Breast epithelium (tissue), 4 donors: ENCODE data around the gene MLLT6. TPM values are rescaled to one million over a fixed set of nuclear protein-coding genes. Genes with fewer than 3 reads are reported as not detected.
A peak's percentile ranks its signal among the peaks of the same experiment; 100 is the strongest.

ENCODE experiments used
- DNase-seq, 2 donors: peaks; one replicate each; pipeline ENCODE4 v3.0.0-alpha.2; 2019; ENCODE audit warnings: low spot score in 2 of 2
- H3K27ac ChIP-seq, 2 donors: fragments of 200-600 bp; sonication (generic) in 1 of 2; one replicate each; pipeline ENCODE4 v1.5.1; 2016 to 2019; ENCODE audit warnings: mild to moderate bottlenecking in 1 of 2
- H3K27me3 ChIP-seq, 2 donors: fragments of 200-600 bp; sonication (generic) in 1 of 2; one replicate each; pipeline versions ENCODE4 v1.5.1 to v1.6.0; 2017 to 2019; ENCODE audit warnings: control low read depth in 1 of 2, mild to moderate bottlenecking in 1 of 2
- H3K36me3 ChIP-seq: fragments of 200-600 bp; one replicate; pipeline ENCODE4 v1.5.1; 2019
- H3K4me1 ChIP-seq, 2 donors: fragments of 200-600 bp; sonication (generic); one replicate each; pipeline ENCODE4 v1.5.1; 2016 to 2019; ENCODE audit warnings: control low read depth in 1 of 2
- H3K4me3 ChIP-seq, 3 donors: fragments of 200-600 bp; sonication (generic); 1 replicate in 2 of 3; 2 replicates in 1 of 3; pipeline ENCODE4 v1.5.1; 2016 to 2019; ENCODE audit warnings: mild to moderate bottlenecking in 3 of 3, moderate library complexity in 2 of 3
- H3K9me3 ChIP-seq, 2 donors: fragments of 200-600 bp; sonication (generic) in 1 of 2; one replicate each; pipeline ENCODE4 v1.5.1; 2016 to 2019; ENCODE audit warnings: control low read depth in 1 of 2
- POLR2A ChIP-seq: fragments of 450-650 bp; IDR thresholded peaks from one replicate; pipeline ENCODE4 v1.6.1; 2016; ENCODE audit warnings: antibody characterized with exemption, mild to moderate bottlenecking, moderate library complexity
- POLR2AphosphoS5 ChIP-seq, 3 donors: sonication (generic); formaldehyde crosslinking; IDR thresholded peaks; one replicate each; pipeline ENCODE4 v1.6.1; 2017; ENCODE audit warnings: antibody characterized with exemption in 3 of 3
- intact Hi-C: fragments of 100-400 bp; cut with DNase I; formaldehyde crosslinking; loops from one replicate; pipeline ENCODE4 v1.15.1; 2023; ENCODE audit warnings: low total_unique reads
- total RNA-seq, 3 donors: library from RNA; depleted of rRNA; stranded (reverse); fragments of >200 nt; gene quantifications; one replicate each; pipeline ENCODE4 v1.1.0, GENCODE V29; 2016
- TF ChIP-seq, protein P1 (sequence below), 3 donors: fragments of 450-650 bp; IDR thresholded peaks; one replicate each; pipeline ENCODE4 v1.5.1; 2016 to 2017; ENCODE audit warnings: antibody characterized with exemption in 3 of 3, mild to moderate bottlenecking in 3 of 3, moderate library complexity in 3 of 3

Gene MLLT6
- total RNA-seq, 3 donors from 2014 or later = 41.9 to 101 (median 90.5) TPM

DNA sequence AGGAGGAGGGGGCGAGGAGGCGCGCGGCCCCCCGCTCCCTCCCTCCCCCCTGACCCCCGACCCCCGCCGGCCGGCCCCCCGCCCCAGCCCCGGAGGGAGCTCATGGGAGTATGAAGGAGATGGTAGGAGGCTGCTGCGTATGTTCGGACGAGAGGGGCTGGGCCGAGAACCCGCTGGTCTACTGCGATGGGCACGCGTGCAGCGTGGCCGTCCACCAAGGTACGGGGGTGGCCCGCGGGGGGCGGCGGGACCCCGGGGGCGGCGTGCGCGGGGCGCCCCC, 390 bp downstream of the MLLT6 start:
- intact Hi-C loops = no loop called here
- no peaks in the 10 kb centered on the region for H3K27me3 ChIP-seq
- TF ChIP-seq, protein P1, sequence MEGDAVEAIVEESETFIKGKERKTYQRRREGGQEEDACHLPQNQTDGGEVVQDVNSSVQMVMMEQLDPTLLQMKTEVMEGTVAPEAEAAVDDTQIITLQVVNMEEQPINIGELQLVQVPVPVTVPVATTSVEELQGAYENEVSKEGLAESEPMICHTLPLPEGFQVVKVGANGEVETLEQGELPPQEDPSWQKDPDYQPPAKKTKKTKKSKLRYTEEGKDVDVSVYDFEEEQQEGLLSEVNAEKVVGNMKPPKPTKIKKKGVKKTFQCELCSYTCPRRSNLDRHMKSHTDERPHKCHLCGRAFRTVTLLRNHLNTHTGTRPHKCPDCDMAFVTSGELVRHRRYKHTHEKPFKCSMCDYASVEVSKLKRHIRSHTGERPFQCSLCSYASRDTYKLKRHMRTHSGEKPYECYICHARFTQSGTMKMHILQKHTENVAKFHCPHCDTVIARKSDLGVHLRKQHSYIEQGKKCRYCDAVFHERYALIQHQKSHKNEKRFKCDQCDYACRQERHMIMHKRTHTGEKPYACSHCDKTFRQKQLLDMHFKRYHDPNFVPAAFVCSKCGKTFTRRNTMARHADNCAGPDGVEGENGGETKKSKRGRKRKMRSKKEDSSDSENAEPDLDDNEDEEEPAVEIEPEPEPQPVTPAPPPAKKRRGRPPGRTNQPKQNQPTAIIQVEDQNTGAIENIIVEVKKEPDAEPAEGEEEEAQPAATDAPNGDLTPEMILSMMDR (IDR thresholded peaks at IDR 0.05) = no peak
- TF ChIP-seq POLR2AphosphoS5 (IDR thresholded peaks at IDR 0.05) = no peak
- TF ChIP-seq POLR2A = no peak
- H3K36me3 ChIP-seq = peaks cover 4% of the 10 kb centered on the region
- peaks cover 3 to 4% of the 10 kb centered on the region in 2 donors for H3K4me1 ChIP-seq
- peak overlapping the region; percentile 81 to 98 (median 92) for H3K4me3 ChIP-seq
- peak overlapping the region; percentile 96 to 98 for H3K27ac ChIP-seq
- no peak for DNase-seq
- H3K9me3 ChIP-seq = no peaks in the 10 kb centered on the region

GRCh38 chr17:38705803-38706504, 881 bp downstream of the MLLT6 start:
- peaks cover 4% of the 10 kb centered on the region for H3K36me3 ChIP-seq
- H3K9me3 ChIP-seq = no peaks in the 10 kb centered on the region
- peak in 1 of 2 donors; percentile 45 for DNase-seq
- peak overlapping the region; percentile 96 to 98 for H3K27ac ChIP-seq
- intact Hi-C loops = no loop called here
- H3K4me3 ChIP-seq = peak overlapping the region; percentile 81 to 98 (median 92)
- no peaks in the 10 kb centered on the region for H3K27me3 ChIP-seq
- TF ChIP-seq, protein P1 (IDR thresholded peaks at IDR 0.05) = no peak
- TF ChIP-seq POLR2AphosphoS5 (IDR thresholded peaks at IDR 0.05) = peak in 2 of 3 donors; percentile 35 to 47
- TF ChIP-seq POLR2A = no peak
- peaks cover 3 to 4% of the 10 kb centered on the region in 2 donors for H3K4me1 ChIP-seq

GRCh38 chr17:38706505-38707216, 1.6 kb downstream of the MLLT6 start:
- peaks cover under 1 to 3% of the 10 kb centered on the region in 2 donors for H3K4me1 ChIP-seq
- peak overlapping the region; percentile 96 to 98 for H3K27ac ChIP-seq
- no peak for DNase-seq
- H3K4me3 ChIP-seq = peak overlapping the region; percentile 81 to 98 (median 92)
- H3K27me3 ChIP-seq = no peaks in the 10 kb centered on the region
- intact Hi-C loops = no loop called here
- no peak for TF ChIP-seq POLR2AphosphoS5 (IDR thresholded peaks at IDR 0.05)
- no peak for TF ChIP-seq POLR2A
- TF ChIP-seq, protein P1 (IDR thresholded peaks at IDR 0.05) = no peak
- peaks cover 4% of the 10 kb centered on the region for H3K36me3 ChIP-seq
- no peaks in the 10 kb centered on the region for H3K9me3 ChIP-seq

DNA sequence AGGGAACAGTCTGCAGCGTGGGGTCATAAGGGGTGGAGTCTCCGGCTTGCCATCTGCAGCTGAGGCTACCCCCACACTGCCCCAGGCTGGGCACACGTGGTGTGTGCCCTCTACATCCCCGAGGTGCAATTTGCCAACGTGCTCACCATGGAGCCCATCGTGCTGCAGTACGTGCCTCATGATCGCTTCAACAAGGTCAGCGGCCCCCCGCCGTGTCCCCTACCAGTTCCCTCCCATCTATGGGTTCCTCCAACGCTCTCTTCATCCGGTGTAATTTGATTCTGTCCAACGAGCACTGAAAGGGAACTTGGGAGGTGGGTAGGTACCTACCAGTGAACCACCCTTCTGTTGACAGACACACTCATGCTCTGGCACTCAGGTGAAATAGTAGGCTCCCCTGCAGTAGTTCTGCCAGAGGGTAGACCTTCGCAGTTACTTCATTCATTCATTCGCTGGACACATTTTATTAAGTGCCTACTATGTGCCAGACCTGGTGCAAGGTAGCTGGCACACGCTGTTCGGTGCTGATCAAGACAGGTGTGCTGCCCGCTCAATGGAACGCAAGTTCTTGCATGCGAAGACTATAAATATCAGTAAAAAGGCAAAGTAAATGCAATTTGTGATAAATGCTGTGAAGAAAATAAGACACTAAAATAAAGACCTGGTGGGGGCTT, 2.7 kb downstream of the MLLT6 start:
- Histone ChIP-seq H3K4me1 (no peaks in the 10 kb centered on the region), H3K9me3 (no peaks in the 10 kb centered on the region), H3K27me3 (no peaks in the 10 kb centered on the region), H3K4me3 (peak overlapping the region in 1 of 3 donors; percentile 98), H3K36me3 (peaks cover 13% of the 10 kb centered on the region), H3K27ac (no peak overlapping the region)
- no peak for TF ChIP-seq POLR2A
- no peak for TF ChIP-seq POLR2AphosphoS5 (IDR thresholded peaks at IDR 0.05)
- TF ChIP-seq, protein P1 (IDR thresholded peaks at IDR 0.05) = no peak
- DNase-seq = no peak
- intact Hi-C loops = no loop called here
